ENCODE results near the gene C18orf32. TPM values are rescaled to one million over a fixed set of nuclear protein-coding genes. Genes with fewer than 3 reads are reported as not detected.

C18orf32 gene
- total and polyA plus RNA-seq, 2 of the 8 experiments (the other 6 are each of a cell fraction or from before 2014, with no cell fraction given), result 17.3 to 20.1 TPM

- TF ChIP-seq JUND (IDR thresholded peaks at IDR 0.05; ENCODE audit: low read length) (no peak), BACH1 (IDR thresholded peaks at IDR 0.05; ENCODE audit: low read length) (peak; percentile 54; the same call in 1 of the 2 replicates), MAFK (IDR thresholded peaks at IDR 0.05; ENCODE audit: low read depth, low read length) (peak; percentile 29; the same call in 1 of the 2 replicates)
- Histone ChIP-seq H3K9ac (replicated peaks in 1 of 4; ENCODE audit: extremely low read depth in 1 of 4, low read depth in 3 of 4, low read length in 3 of 4) (no peak overlapping the region), H2BK120ac (replicated peaks; ENCODE audit: low read depth, low read length) (no peak overlapping the region), H2BK20ac (ENCODE audit: low read length) (peak overlapping the region; percentile 72; the same call in 1 of the 2 replicates), H3K36me3 (ENCODE audit: control insufficient read depth in 2 of 4, insufficient read depth in 4 of 4, low read length in 3 of 4) (no peaks in the 10 kb centered on the region), H3K79me2 (ENCODE audit: control insufficient read depth in 1 of 2, insufficient read depth in 2 of 2, low read length in 2 of 2) (no peaks in the 10 kb centered on the region), H3K4me2 (ENCODE audit: insufficient read depth in 1 of 2, low read depth in 2 of 2, low read length in 2 of 2) (no peak overlapping the region), H3K4me1 (replicated peaks in 1 of 4; ENCODE audit: control insufficient read depth in 3 of 4, insufficient read depth in 4 of 4, low read length in 3 of 4) (no peaks in the 10 kb centered on the region), H3K23ac (ENCODE audit: insufficient read length) (no peak overlapping the region), H4K20me1 (replicated peaks in 1 of 2; ENCODE audit: control insufficient read depth in 1 of 2, insufficient read depth in 2 of 2, low read length in 2 of 2) (no peaks in the 10 kb centered on the region), H3K14ac (ENCODE audit: insufficient read length) (no peak overlapping the region), H4K8ac (ENCODE audit: extremely low read depth, insufficient read depth, low read length) (no peak overlapping the region), H2BK12ac (ENCODE audit: low read depth, low read length) (no peak overlapping the region), H3K27ac (ENCODE audit: low read depth, low read length) (no peak overlapping the region), H3K9me3 (ENCODE audit: insufficient read depth in 2 of 2, low read depth in 1 of 2, low read length in 1 of 2) (no peaks in the 10 kb centered on the region), H3K27me3 (replicated peaks in 1 of 4; ENCODE audit: control insufficient read depth in 3 of 4, extremely low read depth in 1 of 4, insufficient read depth in 3 of 4, low read length in 3 of 4) (no peaks in the 10 kb centered on the region), H3K56ac (replicated peaks; ENCODE audit: insufficient read length, low read depth, low read length) (no peak overlapping the region), H3K4ac (replicated peaks; ENCODE audit: insufficient read length, low read depth, low read length) (no peak overlapping the region), H3K18ac (ENCODE audit: extremely low read depth, low read length) (no peak overlapping the region), H4K91ac (replicated peaks; ENCODE audit: insufficient read length, low read length) (no peak overlapping the region), H2AK5ac (ENCODE audit: low read depth, low read length) (no peak overlapping the region), H3K23me2 (ENCODE audit: low read depth, low read length) (no peaks in the 10 kb centered on the region), H2BK15ac (ENCODE audit: low read length) (no peak overlapping the region), H3K79me1 (ENCODE audit: low read depth, low read length) (no peaks in the 10 kb centered on the region), H2BK5ac (ENCODE audit: low read depth, low read length) (0 out of 2 replicates have a peak overlapping the region, but pooled peaks have one; percentile 17), H4K5ac (ENCODE audit: insufficient read length, low read depth, low read length) (no peak overlapping the region), H3K4me3 (ENCODE audit: extremely low read depth in 1 of 4, insufficient read depth in 2 of 4, low read depth in 3 of 4, low read length in 4 of 4) (no peak overlapping the region), H2AFZ (ENCODE audit: low read length) (peak overlapping the region; percentile 25; the same call in 1 of the 2 replicates)
- ChIA-PET POLR2A (ENCODE audit: partially characterized antibody) (no interaction called here), CTCF (ENCODE audit: partially characterized antibody) (interaction anchor here (0.9 to 1.2 kb wide), 3 partner anchors 16 to 330 kb away, joined by 3 to 5 read pairs (median 3); no protein-coding TSS in a partner anchor)
- 74% methylated on average over 8 of the region's 8 CpGs; no CpG with 5 or more reads in 1 of the 2 experiments for WGBS, 2 experiments (ENCODE audit: extremely low coverage in 1 of 2, insufficient coverage in 1 of 2, insufficient read length in 1 of 2, insufficient replicate concordance in 2 of 2, low coverage in 1 of 2, low lambda C conversion rate in 2 of 2, missing lambda C conversion rate in 1 of 2)
- no peak for DNase-seq (ENCODE audit: low read depth in 1 of 2, low spot score in 2 of 2)
- no peak for FAIRE-seq
These were observed 40.7 kb upstream of the C18orf32 start for GRCh38 chr18:49527631-49528327.
